Fibroblast of lung (primary cell): ENCODE results near the gene OLFM1.

Experiments used
- EZH2 ChIP-seq: IDR thresholded peaks from 2 replicates; pipeline ENCODE4 v1.5.1; 2012; ENCODE audit warnings: low read length, control low read depth, mild to moderate bottlenecking; ENCODE audit errors: missing control alignments
- TF ChIP-seq, protein P1 (sequence below), 2 donors: IDR thresholded peaks in 1 of 2; conservative IDR thresholded peaks in 1 of 2; 1 replicate in 1 of 2; 2 replicates in 1 of 2; pipeline ENCODE4 v1.5.1; 2011 to 2012; ENCODE audit warnings: low read length in 2 of 2, control low read depth in 1 of 2, inconsistent platforms in 1 of 2, low read depth in 1 of 2, mild to moderate bottlenecking in 1 of 2

- TF ChIP-seq, protein P1, sequence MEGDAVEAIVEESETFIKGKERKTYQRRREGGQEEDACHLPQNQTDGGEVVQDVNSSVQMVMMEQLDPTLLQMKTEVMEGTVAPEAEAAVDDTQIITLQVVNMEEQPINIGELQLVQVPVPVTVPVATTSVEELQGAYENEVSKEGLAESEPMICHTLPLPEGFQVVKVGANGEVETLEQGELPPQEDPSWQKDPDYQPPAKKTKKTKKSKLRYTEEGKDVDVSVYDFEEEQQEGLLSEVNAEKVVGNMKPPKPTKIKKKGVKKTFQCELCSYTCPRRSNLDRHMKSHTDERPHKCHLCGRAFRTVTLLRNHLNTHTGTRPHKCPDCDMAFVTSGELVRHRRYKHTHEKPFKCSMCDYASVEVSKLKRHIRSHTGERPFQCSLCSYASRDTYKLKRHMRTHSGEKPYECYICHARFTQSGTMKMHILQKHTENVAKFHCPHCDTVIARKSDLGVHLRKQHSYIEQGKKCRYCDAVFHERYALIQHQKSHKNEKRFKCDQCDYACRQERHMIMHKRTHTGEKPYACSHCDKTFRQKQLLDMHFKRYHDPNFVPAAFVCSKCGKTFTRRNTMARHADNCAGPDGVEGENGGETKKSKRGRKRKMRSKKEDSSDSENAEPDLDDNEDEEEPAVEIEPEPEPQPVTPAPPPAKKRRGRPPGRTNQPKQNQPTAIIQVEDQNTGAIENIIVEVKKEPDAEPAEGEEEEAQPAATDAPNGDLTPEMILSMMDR (conservative IDR thresholded peaks at IDR 0.05 in 1 of 2, IDR thresholded peaks at IDR 0.05 in 1 of 2; ENCODE audit: low read depth in 1 of 2, low read length in 2 of 2), result no peak
- TF ChIP-seq EZH2, result no peak
These were observed 14.5 kb downstream of the OLFM1 start for GRCh38 chr9:135101926-135102325.
